Measurements from ENCODE around the gene GNPTG.

The GNPTG gene

DNA sequence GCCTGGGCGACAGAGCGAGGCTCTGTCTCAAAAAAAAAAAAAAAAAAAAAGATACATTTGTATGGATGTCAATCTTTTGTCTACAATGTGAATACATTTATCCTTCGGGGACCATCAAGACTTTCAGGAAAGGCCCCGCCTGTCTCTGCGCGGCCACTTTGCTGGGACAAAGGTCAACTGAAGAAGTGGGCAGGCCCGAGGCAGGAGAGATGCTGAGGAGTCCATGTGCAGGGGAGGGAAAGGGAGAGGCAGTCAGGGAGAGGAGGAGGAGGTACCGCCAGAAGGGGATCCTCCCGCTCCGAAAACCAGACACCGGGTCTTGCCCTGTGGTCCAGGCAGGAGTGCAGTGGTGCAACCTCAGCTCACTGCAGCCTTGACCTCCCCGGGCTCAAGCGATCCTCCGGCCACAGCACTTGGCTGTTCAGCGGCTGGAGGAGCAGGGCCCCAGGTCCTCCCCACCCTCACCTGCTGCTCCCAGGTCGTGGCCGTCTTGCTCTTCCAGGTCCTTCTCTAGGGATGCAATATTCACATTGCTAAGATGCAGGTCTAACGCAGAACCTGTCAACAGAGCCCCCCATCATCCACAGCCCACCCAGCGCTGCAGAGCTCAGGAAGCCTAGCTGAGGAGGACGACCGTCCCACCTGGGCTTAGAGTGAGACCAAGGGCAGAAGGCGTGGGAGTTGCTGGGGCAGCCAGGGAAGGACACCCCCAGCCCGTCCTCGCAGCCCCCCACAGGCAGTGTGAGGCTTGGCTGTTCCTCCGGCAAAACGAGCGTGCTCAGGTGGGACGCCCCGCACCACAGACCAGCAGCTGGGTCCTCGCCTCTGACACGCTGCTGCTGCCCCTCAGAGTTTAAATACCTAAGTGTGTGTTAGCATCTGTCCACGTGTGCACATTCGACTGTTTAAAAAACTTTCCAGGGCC lies 19.6 kb downstream of the GNPTG start:
- DNase-seq (ENCODE audit: low read depth), result no peak

- no peak for DNase-seq (ENCODE audit: low read depth)
Measured at GRCh38 chr16:1372292-1372950, 20.7 kb downstream of the GNPTG start.

- DNase-seq (ENCODE audit: low read depth), result no peak
Measured at GRCh38 chr16:1374418-1375297, 22.9 kb downstream of the GNPTG start.

DNA sequence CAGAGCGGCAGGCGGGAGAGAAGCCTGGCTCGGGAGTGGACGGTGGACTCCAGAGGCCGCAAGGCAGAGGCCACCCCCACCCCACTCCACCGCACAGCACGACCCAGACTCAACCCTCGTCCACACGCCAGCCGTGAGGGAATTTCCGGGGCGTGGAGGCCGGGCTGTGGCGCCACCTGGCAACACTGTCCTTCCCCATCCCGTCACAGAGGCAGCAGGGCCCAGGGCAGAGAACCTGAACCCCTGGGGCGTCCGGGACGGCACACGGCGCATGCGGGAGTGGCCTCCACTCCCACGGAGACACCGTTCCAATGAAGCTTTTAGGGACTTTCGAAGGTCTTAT lies 23.5 kb downstream of the GNPTG start:
- no peak for DNase-seq (ENCODE audit: low read depth)

DNA sequence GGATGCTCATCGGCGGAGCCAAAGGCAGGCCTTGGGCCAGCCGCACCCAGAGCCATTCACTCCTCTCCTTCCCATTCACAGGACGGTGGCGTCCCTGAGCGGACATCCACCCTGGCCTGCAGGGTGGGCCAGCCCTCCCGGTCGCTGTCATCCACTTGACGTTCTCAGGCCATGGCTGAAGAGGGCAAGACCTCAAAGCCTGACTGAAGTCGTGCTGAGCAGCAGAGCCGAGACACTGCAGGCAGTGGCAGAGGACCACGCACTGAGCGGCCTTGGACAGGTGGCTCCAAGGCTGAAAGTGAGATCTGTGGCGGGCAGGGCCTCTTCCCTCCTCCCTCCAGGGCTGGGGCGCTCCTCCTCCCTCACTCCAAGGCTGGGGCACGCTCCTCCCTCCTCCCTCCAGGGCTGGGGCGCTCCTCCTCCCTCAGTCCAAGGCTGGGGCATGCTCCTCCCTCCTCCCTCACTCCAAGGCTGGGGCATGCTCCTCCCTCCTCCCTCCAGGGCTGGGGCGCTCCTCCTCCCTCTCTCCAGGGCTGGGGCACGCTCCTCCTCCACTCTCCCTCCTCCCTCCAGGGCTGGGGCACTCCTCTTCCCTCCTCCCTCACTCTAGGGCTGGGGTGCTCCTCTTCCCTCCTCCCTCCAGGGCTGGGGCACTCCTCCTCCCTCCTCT lies 24.1 kb downstream of the GNPTG start:
- no peak for DNase-seq (ENCODE audit: low read depth)

DNA sequence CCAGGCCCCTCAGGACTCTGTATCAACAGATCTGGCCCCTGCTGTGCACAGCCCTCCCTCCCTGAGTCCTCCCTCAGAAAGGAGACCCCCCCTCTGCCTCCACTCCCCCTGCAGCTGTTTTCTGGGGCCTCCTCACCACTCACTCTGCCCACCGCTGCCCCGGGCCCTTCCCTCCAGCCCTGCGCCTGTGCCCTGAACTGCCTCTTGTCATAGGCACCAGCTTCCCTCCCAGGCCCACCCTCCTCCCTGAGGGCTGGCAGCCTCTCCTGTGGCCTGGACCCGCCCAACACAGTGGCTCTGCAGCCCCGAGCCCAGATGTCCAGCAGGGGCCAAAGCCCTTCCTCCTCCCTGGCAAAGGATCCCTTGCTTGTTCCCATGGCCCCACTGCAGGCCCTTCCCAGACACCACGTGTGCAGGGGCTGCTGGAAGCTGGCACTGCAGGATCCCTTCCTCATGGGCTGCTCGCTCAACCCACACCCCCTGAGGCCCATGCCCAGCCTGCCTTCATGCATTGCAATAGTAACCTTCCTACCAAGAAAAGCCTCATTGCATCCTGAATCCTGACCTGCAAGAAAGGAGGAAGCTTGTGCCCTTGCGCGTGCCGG lies 25.8 kb downstream of the GNPTG start:
- no peak for DNase-seq (ENCODE audit: low read depth)

DNA sequence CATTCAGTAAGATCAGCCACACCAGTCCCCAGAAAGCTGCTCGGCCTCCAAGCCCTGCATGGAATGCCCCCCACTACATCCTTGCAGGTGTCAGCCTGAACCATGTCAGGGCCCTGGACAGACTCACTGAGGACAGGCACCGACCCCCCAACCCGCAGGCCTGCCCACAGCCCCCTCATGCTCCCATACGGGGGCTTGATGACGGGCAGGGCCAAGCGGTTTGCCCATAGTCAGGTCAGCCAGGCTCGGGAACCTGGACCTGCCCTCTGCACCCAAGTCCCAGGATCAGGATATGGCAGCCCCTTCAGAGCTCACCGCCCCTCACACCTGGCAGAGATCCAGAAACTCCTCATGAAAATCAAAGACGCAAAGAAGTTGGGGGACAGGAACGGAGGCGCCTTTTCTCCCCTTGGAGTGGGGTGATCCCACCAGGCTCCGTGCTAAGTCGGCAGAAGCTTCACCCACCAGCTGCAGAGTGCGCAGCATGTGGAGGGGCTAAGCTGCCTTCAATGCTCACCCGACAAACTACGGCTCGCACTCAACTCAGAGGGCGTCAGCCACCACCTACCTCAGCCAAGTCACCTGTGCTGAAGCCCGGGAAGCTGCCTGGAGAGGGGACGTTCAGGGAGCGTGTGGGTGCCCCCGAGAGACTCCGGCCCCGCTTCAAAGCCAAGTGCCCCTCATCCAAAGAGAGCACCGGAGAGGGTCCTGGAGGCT lies 26.5 kb downstream of the GNPTG start:
- no peak for DNase-seq (ENCODE audit: low read depth)

DNA sequence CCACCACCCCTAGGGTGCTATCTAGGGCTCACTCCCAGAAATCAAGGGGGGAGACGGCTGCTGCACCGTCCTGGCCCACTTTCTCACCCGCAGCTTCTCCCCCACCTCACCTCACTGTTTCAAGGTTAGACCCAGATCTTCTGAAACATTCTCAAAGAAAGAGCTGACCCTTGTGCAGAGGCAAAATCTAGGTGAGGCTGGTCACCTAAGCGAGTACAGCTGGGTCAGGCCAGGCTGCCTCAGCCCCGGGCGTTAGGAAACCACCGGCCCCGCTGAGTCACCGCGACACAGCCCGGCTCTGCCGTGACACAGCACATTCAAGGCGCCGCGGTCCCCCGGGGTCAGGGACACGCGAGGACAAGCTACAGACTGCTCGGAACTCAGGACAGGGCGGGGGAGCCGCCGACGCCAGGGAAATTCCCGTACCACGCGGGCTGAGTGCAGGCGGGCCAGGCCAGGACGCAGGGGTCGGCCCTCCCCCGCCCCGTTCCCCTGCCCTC lies 27.1 kb downstream of the GNPTG start:
- peak; percentile 48 for DNase-seq (ENCODE audit: low read depth)

- peak; percentile 49 for DNase-seq (ENCODE audit: low read depth)
Measured at GRCh38 chr16:1379304-1380076, 27.8 kb downstream of the GNPTG start.

DNA sequence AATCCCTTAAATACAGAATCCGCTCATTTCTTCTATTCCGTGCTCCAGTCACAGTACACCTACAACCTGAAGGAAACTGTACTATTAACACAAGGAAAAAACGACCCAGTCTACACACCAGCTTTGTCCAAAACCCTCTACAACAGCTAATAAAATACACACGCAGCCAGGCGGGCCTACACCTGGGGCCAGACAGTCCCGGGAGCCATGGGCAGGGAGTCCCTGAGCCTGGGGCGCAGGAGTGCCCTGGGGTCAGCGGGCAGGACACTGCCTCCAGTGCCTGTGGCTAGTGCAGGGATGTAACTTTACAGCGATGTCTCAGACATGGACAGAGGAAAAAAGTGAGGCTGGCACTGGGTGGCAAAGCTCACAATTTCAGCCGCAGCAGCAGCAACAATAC lies 28.5 kb downstream of the GNPTG start:
- no peak for DNase-seq (ENCODE audit: low read depth)

DNA sequence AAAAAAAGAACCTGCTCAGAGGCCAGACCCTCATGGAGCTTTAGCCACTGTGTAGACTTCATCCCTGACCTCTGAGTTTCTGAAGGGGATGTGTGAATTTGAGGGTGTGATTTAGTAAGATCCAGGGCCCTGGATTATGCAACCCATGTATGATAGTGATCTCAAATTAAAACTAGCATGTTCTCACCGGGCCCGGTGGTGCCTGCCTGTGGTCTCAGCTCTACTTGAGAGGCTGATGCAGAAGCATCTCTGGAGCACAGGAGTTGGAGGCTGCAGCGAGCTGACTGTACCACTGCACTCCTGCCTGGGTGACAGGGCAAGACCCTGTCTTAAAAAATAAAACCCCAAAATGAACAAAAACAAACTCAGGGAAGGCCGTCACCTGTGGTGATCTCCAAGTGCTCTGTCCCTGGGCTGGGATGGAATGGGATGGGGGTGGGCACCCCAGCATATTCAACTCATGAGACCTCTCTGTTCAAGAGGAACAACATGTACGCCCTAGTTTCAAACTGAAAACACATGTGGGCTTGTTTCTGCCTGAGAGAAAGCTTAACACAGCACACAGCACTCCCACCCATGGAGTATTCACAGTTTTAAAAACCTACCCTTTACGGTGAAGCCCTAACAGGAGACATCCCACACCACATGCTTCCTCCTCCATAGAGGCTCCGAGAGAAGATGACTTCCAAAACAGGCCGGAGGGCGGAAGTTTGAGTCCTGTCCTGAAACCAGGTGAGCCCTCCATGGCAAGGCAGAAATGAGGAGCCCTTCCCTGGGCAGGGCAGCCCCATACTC lies 30.1 kb downstream of the GNPTG start:
- DNase-seq (ENCODE audit: low read depth), result no peak

- no peak for DNase-seq (ENCODE audit: low read depth)
Measured at GRCh38 chr16:1383556-1383955, 31.8 kb downstream of the GNPTG start.

- no peak for DNase-seq (ENCODE audit: low read depth)
Measured at GRCh38 chr16:1385232-1385631, 33.5 kb downstream of the GNPTG start.

GRCh38 chr16:1387331-1387730 lies 35.6 kb downstream of the GNPTG start:
- DNase-seq (ENCODE audit: low read depth), result no peak

- no peak for DNase-seq (ENCODE audit: low read depth)
Measured at GRCh38 chr16:1389762-1390161, 38.0 kb downstream of the GNPTG start.

DNA sequence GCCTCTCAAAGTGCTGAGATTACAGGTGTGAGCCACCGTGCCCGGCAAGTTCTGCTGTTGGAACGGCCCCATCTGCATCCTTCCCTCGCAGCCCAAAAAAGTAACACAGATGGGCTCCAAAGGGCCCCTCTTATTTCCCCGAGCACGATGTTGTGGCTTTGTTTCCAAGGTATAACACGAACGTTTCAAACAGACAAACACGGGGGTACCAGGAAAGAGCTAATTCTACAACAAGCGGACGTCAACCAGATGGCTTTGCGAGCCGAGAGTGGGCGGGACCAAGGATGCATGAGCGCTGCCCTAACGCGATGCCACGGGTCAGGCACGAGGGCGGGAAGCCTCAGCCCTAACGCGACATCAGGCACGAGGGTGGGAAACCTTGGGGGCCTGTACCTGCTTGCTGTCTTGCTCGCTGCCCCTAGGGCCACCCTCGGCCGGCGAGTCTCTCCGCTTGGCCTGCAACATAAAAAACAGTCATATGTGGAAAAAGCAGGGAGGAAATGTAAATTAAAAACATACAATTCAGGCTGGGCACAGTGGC lies 38.6 kb downstream of the GNPTG start:
- DNase-seq (ENCODE audit: low read depth), result no peak

DNA sequence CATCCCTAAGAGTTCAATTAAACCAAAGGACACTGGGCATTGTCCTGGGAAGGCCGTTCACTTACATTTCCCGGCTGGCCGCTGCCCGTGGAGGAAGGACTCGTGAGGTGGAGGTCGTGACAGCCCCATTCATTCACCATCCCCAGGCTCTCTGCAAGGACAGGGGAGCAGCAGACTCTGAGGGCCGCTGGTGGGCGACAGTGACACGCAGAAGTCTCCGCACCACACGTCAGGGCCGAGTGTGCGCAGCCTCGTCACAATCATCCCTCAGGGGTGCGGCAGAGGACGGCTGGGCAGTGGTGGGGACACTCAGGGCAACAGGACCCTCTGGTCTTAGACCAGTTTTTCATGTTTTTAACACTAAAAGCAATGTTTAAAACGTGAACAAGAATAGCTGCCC lies 41.1 kb downstream of the GNPTG start:
- no peak for DNase-seq (ENCODE audit: low read depth)

DNA sequence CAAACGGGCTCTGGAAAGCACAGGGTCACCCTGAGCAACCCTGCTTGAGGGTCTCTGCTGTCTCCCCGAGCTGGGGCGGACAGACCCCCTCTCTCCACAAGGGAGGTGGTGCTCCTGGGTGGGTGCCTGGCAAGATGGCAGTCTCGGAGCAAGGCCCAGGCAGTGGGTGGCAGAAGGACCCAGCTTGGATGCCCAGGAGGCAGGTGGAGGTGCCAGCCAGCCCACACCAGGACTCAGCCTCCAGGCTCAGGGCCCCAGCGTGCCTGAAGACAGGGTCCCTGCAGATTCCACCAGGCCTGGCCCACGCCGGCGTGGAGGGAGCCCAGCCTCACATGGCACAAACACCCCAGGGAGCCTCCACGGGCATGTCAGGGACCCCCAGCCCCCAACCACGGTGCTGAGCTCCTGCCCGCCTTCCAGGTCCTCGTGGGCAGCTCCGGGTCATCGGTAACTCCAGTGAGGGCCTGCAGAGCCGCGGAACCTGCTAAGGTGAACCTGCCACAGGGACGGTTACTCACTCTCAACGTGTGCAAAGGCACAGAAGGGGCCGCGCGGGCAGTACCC lies 42.0 kb downstream of the GNPTG start:
- DNase-seq (ENCODE audit: low read depth), result no peak
